ENCODE measurements around the gene CDH4.
A peak's percentile ranks its signal among the peaks of the same experiment; 100 is the strongest.
"Not testable (repeated sequence)": the region's sequence is repeated elsewhere in the genome, so short reads cannot be mapped to it uniquely, and the experiment has no call there.

The CDH4 gene

GRCh38 chr20:61253640-61254511 lies 1.8 kb downstream of the CDH4 start:
- DNase-seq: no peak

GRCh38 chr20:61254881-61255626 lies 3.0 kb downstream of the CDH4 start:
- no peak for DNase-seq

GRCh38 chr20:61256365-61256764 lies 4.3 kb downstream of the CDH4 start:
- DNase-seq: no peak

GRCh38 chr20:61256824-61257223 lies 4.8 kb downstream of the CDH4 start:
- DNase-seq: no peak

GRCh38 chr20:61257611-61258010 lies 5.5 kb downstream of the CDH4 start:
- DNase-seq: no peak

- no peak for DNase-seq
Measured at GRCh38 chr20:61259741-61260140, 7.7 kb downstream of the CDH4 start.

DNA sequence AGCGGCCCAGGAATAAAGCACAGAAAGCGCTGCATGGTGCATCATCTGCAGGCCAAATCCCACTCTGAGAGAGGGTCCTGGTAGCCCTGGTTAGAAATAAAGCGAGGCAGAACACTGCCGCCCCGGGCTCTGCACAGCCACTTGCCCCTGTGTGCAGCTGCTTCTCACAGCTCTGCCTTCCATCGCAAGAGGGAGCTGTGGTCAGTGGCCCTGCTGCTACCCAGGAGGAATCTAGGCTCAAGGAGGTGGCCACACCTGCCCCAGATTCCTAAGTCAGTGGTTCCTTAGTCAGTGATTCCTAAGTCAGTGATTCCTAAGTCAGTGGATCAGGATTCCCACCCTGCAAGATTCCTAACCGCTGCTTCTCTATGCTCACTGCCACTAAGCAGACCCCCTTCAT lies 8.8 kb downstream of the CDH4 start:
- DNase-seq: peak; percentile 11 to 15

DNA sequence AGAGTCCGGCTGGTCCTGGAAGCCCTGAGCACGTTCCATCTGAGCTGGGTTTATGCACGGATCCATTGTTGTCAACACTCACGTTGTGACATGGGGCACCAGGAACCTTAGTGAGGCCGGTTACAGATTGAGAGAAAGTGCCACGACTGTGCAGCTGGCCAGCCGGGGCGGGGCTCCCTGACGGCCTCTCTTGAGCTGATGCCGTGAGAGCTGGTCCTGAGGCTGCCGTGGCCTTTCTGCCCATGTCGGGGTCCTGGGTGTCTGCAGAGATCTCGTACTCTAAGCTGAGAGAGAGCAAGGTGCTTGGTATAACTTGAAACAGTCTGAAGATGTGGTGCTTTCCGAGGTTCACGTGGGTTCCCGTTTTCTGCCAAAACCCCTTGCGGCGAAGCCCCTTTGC lies 10.0 kb downstream of the CDH4 start:
- DNase-seq: no peak

DNA sequence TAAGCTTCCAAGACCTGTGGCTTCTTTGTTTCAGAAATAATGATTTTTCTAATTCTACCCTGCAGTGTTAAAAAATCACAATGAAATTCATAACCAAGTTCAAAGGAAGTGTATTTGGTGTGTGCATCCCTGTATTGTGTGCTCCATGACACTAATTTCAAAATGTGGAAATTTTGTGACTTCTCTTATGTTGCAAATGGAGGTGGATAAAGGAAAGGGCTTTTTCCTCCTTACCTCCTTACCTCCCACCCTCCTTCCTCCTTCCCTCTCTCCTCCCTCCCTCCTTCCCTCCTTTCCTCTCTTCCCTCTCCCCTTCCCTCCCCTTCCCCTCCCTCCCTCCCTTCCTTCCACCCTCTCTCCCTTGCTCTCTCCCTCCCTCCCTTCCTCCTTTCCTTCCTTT lies 10.5 kb downstream of the CDH4 start:
- no peak for DNase-seq

GRCh38 chr20:61263084-61263695 lies 11.1 kb downstream of the CDH4 start:
- DNase-seq: no peak

GRCh38 chr20:61263938-61264337 lies 11.9 kb downstream of the CDH4 start:
- DNase-seq: no peak

DNA sequence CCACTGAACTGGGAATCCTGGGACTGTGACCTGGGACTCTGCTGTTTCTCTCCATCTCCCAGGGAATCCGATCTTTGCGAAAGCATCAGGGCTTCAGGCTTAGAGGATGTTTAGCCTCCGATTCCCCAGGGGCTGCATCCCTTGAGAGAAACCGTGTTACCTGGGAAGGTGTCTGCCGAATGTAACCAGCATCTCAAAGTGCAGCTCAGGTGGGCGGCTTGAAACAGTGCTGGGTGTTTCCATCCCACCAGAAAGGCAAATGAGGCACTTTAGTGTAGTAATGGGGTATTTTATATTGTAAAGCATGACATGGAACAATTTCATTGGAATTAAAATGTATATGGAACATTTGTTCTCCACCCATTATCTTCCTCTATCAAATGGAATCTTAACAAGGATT lies 15.2 kb downstream of the CDH4 start:
- no peak for DNase-seq

DNA sequence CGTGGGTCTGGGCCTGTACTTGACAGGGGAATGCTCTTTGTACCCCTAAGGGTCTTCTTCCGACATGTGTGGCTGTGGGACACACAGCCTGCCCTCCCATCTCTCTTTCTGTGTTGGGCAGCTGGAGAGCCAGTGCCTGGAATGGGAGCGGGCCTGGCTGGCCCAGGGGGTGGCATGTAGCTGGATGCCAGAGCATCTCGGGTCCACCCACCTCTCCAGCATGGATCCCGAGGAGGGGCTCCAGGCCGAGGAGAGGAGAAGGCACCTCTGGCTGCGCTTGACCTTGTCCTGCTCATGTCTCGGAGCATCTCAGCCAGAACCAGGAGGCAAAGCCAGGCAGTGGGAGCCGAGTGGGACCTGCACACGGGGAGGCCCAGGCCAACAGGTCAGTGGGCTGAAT lies 16.0 kb downstream of the CDH4 start:
- no peak for DNase-seq

GRCh38 chr20:61271312-61272231 lies 19.5 kb downstream of the CDH4 start:
- no peak for DNase-seq

- not testable (repeated sequence) for DNase-seq
Measured at GRCh38 chr20:61273024-61273423, 21.0 kb downstream of the CDH4 start.

- not testable (repeated sequence) for DNase-seq
Measured at GRCh38 chr20:61273666-61274065, 21.6 kb downstream of the CDH4 start.

DNA sequence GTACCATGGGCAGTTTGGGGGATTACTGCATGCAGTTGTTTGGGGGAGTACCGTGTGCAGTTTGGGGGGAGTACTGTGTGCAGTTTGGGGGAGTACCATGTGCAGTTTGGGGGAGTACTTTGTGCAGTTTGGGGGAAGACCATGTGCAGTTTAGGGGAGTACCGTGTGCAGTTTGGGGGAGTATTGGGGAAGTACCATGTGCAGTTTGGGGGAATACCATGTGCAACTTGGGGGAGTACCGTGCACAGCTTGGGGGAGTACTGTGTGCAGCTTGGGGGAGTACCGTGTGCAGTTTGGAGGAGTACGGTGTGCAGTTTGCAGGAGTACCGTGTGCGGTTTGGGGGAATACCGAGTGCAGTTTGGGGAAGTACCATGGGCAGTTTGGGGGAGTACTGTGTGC lies 22.3 kb downstream of the CDH4 start:
- DNase-seq: no peak

- no peak for DNase-seq
Measured at GRCh38 chr20:61278296-61278695, 26.2 kb downstream of the CDH4 start.

- DNase-seq: no peak
Measured at GRCh38 chr20:61279621-61280150, 27.6 kb downstream of the CDH4 start.

DNA sequence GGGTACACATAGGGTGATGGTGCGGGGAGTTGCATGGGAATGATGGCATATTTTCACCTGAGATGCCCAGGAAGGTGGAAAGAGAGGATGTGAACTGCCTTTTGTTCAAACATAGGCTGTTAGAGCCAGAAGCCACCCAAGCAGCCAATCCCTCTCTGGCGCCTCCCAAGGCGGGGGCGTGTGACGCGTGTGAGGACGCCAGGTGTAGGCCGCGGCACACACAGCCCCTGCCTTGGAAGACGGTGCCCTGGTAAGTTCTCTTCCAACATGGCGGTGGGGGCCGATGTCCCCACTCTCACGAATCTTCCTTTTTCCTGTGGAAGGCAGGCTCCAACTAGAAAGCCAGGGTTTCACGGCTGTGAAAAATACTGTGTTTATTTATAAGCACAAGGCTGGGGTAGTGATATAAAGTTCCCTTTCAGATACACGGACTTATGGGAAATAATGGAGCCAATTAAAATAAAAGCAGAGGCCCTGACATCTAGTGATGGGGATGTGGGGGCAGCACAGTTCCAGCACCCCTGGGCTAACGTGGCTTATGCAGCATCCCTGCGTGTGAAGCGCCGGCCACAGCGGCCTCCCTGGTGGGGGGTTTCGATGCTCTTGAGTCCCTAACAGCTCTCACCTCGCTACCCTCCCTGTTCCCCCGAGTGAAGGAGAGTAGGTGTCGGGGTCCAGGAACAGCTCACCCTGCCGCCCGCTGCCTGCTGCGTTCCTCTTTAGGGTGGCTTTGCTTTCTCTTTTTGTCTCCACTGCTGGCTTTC lies 28.3 kb downstream of the CDH4 start:
- no peak for DNase-seq

DNA sequence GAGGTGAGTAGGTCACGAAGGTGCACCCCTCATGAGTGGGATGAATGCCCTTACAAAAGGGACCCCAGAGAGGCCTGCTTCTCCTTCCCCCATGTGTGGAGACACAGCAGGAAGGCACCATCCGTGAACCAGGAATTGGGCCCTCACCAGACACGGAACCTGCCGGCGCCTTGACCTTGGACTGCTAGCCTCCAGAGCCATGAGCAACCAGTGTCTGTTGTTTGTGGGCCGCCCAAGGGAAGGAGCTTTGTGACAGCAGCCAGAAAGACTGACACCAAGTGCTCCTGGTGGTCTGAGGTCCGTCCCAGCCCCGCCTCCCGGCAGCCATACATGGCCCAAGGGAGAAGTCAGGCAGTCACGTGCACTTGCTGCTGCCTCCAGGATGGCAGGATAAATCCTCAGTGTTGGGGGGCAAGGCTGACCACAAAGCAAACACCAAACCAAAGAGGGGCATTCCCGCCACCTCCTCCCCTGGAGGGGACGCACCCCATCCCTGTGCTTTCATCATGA lies 29.3 kb downstream of the CDH4 start:
- DNase-seq: no peak

Data from SHP77 (cell line).